NCI-H146 (cell line): ENCODE results near the gene NCK2.
A peak's percentile ranks its signal among the peaks of the same experiment; 100 is the strongest.

Experiments used
- DNase-seq: peaks from one replicate; lab custom pipeline; 2025; lab: John Stamatoyannopoulos, UW

Gene NCK2

GRCh38 chr2:105736145-105736544 lies 8.6 kb upstream of the NCK2 start:
- no peak for DNase-seq

- no peak for DNase-seq
These were observed 6.6 kb upstream of the NCK2 start for GRCh38 chr2:105737980-105738657.

- DNase-seq: no peak
These were observed 6.0 kb upstream of the NCK2 start for GRCh38 chr2:105738658-105739241.

GRCh38 chr2:105739426-105739825 lies 5.3 kb upstream of the NCK2 start:
- DNase-seq: peak; percentile 26

GRCh38 chr2:105739944-105740530 lies 4.7 kb upstream of the NCK2 start:
- no peak for DNase-seq

GRCh38 chr2:105741174-105741573 lies 3.5 kb upstream of the NCK2 start:
- DNase-seq: no peak

- DNase-seq: no peak
These were observed 3.1 kb upstream of the NCK2 start for GRCh38 chr2:105741617-105742016.

- peak; percentile 78 for DNase-seq
These were observed 412 bp upstream of the NCK2 start for GRCh38 chr2:105744091-105744908.

- peak; percentile 22 for DNase-seq
These were observed 1.7 kb downstream of the NCK2 start for GRCh38 chr2:105746177-105747080.

GRCh38 chr2:105747254-105747894 lies 2.7 kb downstream of the NCK2 start:
- no peak for DNase-seq

GRCh38 chr2:105747991-105748390 lies 3.3 kb downstream of the NCK2 start:
- DNase-seq: no peak

- no peak for DNase-seq
These were observed 3.9 kb downstream of the NCK2 start for GRCh38 chr2:105748566-105748965.

- DNase-seq: no peak
These were observed 5.1 kb downstream of the NCK2 start for GRCh38 chr2:105749583-105750400.

GRCh38 chr2:105750735-105751134 lies 6.0 kb downstream of the NCK2 start:
- no peak for DNase-seq

GRCh38 chr2:105751272-105751671 lies 6.6 kb downstream of the NCK2 start:
- no peak for DNase-seq

GRCh38 chr2:105752691-105753358 lies 8.1 kb downstream of the NCK2 start:
- DNase-seq: no peak

GRCh38 chr2:105753380-105753779 lies 8.7 kb downstream of the NCK2 start:
- DNase-seq: no peak

- no peak for DNase-seq
These were observed 9.3 kb downstream of the NCK2 start for GRCh38 chr2:105754011-105754410.

- DNase-seq: no peak
These were observed 10.3 kb downstream of the NCK2 start for GRCh38 chr2:105754994-105755393.

GRCh38 chr2:105755895-105756294 lies 11.2 kb downstream of the NCK2 start:
- DNase-seq: no peak
